ENCODE measurements around the gene SUPT3H. TPM values are rescaled to one million over a fixed set of nuclear protein-coding genes. Genes with fewer than 3 reads are reported as not detected.

SUPT3H gene
- total RNA-seq, 1 experiment from 2014 or later: 10.3 TPM

DNA sequence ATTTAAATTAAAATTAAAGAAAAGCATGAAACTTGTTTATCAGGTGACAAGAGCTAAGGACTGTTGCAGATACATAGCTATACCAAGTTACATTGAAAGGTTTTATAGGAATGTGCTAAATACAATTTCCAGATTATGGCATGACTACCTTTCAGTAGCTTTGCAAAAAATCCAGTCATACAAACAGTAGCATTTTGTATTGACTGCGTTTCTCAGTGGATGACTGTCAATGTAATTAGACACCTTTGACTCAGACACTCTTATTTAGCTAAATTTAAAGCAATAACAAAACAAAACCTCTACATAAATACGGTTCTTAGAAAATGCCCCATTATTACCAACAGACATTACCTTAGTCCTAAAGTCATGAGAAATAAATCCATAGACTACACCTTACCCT, 325.4 kb downstream of the SUPT3H start:
- BruUV-seq (replicated peaks): no TSS peak
- no peak overlapping the region for H3K27ac Mint-ChIP-seq (ENCODE audit: unreplicated experiment)
- no peaks in the 10 kb centered on the region for H3K9me3 Mint-ChIP-seq (ENCODE audit: low read depth, unreplicated experiment)
- H3K27me3 Mint-ChIP-seq (ENCODE audit: unreplicated experiment): no peaks in the 10 kb centered on the region
- no peaks in the 10 kb centered on the region for H3K36me3 Mint-ChIP-seq (ENCODE audit: insufficient read depth, unreplicated experiment)
- H3K4me3 Mint-ChIP-seq (ENCODE audit: low read depth, unreplicated experiment): no peak overlapping the region
- CTCF ChIA-PET: no interaction called here
- no peak for DNase-seq
- intact Hi-C loops (cut with micrococcal nuclease; ENCODE audit: unreplicated experiment): no loop called here
- no peak for TF ChIP-seq CTCF (IDR thresholded peaks at IDR 0.05; ENCODE audit: unreplicated experiment)
- peaks cover 32% of the 10 kb centered on the region for H3K4me1 Mint-ChIP-seq (ENCODE audit: low read depth, unreplicated experiment)

GRCh38 chr6:45049188-45049843, 328.4 kb downstream of the SUPT3H start:
- no peak for TF ChIP-seq CTCF (IDR thresholded peaks at IDR 0.05; ENCODE audit: unreplicated experiment)
- Mint-ChIP-seq H3K9me3 (ENCODE audit: low read depth, unreplicated experiment) (no peaks in the 10 kb centered on the region), H3K27me3 (ENCODE audit: unreplicated experiment) (no peaks in the 10 kb centered on the region), H3K36me3 (ENCODE audit: insufficient read depth, unreplicated experiment) (no peaks in the 10 kb centered on the region), H3K4me1 (ENCODE audit: low read depth, unreplicated experiment) (peaks cover 54% of the 10 kb centered on the region), H3K27ac (ENCODE audit: unreplicated experiment) (no peak overlapping the region), H3K4me3 (ENCODE audit: low read depth, unreplicated experiment) (no peak overlapping the region)
- DNase-seq: no peak
- intact Hi-C loops (cut with micrococcal nuclease; ENCODE audit: unreplicated experiment): no loop called here
- CTCF ChIA-PET: no interaction called here
- no TSS peak for BruUV-seq (replicated peaks)

GRCh38 chr6:45047573-45047972, 330.2 kb downstream of the SUPT3H start:
- H3K4me3 Mint-ChIP-seq (ENCODE audit: low read depth, unreplicated experiment): no peak overlapping the region
- H3K9me3 Mint-ChIP-seq (ENCODE audit: low read depth, unreplicated experiment): no peaks in the 10 kb centered on the region

DNA sequence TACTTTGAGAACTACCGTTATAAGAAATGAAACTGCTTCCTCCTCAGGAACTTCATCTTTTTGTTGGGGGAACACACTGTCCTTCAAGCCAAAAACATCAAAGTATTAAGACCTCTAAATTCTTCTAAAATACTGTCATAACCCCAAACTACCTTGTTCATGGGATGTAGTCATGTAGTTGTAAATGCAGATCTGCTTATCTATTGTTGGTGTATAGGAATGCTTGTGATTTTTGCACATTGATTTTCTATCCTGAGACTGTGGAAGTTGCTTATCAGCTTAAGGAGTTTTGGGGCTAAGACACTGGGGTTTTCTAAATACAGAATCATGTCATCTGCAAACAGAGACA, 332.5 kb downstream of the SUPT3H start:
- Mint-ChIP-seq H3K27me3 (ENCODE audit: unreplicated experiment) (no peaks in the 10 kb centered on the region), H3K4me3 (ENCODE audit: low read depth, unreplicated experiment) (no peak overlapping the region), H3K36me3 (ENCODE audit: insufficient read depth, unreplicated experiment) (no peaks in the 10 kb centered on the region), H3K27ac (ENCODE audit: unreplicated experiment) (no peak overlapping the region), H3K9me3 (ENCODE audit: low read depth, unreplicated experiment) (no peaks in the 10 kb centered on the region), H3K4me1 (ENCODE audit: low read depth, unreplicated experiment) (peaks cover 50% of the 10 kb centered on the region)
- no peak for TF ChIP-seq CTCF (IDR thresholded peaks at IDR 0.05; ENCODE audit: unreplicated experiment)
- DNase-seq: no peak
- CTCF ChIA-PET: no interaction called here
- no TSS peak for BruUV-seq (replicated peaks)
- intact Hi-C loops (cut with micrococcal nuclease; ENCODE audit: unreplicated experiment): no loop called here

More at GRCh38 chr6:45047573-45047972, 330.2 kb downstream of the SUPT3H start:
- CTCF ChIA-PET: interaction anchor here (0.5 kb wide), 1 partner anchor 21 kb away, joined by 4 read pairs; no protein-coding TSS in a partner anchor
- Mint-ChIP-seq H3K36me3 (ENCODE audit: insufficient read depth, unreplicated experiment) (no peaks in the 10 kb centered on the region), H3K27ac (ENCODE audit: unreplicated experiment) (no peak overlapping the region), H3K4me1 (ENCODE audit: low read depth, unreplicated experiment) (peaks cover 69% of the 10 kb centered on the region), H3K27me3 (ENCODE audit: unreplicated experiment) (no peaks in the 10 kb centered on the region)
- TF ChIP-seq CTCF (IDR thresholded peaks at IDR 0.05; ENCODE audit: unreplicated experiment): no peak
- intact Hi-C loops (cut with micrococcal nuclease; ENCODE audit: unreplicated experiment): no loop called here
- BruUV-seq (replicated peaks): no TSS peak
- no peak for DNase-seq

All from Calu3 (cell line).